GM21367 (cell line): ENCODE measurements around the gene ST6GALNAC3.
"Not testable (repeated sequence)": the region's sequence is repeated elsewhere in the genome, so short reads cannot be mapped to it uniquely, and the experiment has no call there.

Source experiments
- ATAC-seq: cut with Tn5 transposase; IDR thresholded peaks from one replicate; pipeline ENCODE4 v1.9.1; 2021; ENCODE audit not compliant: unreplicated experiment

Gene ST6GALNAC3

DNA sequence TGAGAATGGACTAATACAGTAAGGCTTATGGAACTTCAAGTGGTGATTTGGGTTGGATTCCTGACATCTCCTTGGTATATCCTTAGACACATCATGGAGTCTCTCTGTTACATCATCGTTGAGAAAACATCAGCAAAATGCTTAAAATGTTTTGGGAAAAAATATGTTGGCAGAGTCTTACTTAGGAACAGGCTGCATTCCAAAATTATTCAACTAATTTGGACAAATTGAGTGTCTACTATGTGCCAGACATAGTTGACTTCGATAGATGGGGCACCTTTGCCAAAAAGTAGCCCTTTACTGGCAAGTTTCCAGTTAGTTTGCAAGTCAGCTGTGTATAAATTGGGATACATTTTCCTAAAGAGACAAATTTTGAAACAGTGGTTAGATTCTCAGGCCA, 539.3 kb downstream of the ST6GALNAC3 start:
- no peak for ATAC-seq

DNA sequence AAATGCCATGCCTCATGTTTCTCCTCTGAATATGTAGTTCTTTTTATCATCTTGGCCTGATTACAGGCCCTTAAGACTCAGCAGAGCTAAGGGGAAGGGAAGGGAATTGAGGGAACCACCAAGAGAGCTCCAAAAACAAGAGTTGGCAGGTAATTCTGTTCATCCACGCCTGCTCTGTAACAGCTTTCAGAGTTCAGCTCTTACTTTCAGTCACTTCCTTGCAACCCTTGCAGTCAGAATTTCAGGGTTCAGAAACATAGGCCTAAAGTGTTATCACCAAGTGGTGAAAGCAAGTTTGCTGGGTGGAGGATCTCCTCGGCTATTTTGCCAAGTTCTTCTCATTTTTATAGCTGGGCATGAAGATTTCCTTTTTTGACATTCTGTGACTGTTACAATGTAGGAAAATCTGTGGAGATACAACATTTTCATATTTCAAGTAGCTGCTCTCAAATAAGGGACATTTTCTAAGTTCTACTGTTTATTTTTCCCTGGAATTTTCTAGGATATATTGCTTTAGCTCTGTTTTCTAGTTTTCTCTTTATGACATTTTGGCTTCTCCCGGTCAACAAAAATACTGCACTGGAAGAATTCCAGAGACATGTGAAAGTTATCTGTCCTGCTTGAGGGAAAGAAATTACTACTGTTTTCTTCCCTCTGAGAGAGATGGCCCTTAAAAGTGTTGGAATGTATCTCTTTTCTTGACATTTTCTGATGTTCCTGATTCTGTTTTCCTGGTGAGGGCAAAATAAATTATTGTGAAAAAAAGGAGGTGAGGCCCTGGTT, 540.9 kb downstream of the ST6GALNAC3 start:
- no peak for ATAC-seq

DNA sequence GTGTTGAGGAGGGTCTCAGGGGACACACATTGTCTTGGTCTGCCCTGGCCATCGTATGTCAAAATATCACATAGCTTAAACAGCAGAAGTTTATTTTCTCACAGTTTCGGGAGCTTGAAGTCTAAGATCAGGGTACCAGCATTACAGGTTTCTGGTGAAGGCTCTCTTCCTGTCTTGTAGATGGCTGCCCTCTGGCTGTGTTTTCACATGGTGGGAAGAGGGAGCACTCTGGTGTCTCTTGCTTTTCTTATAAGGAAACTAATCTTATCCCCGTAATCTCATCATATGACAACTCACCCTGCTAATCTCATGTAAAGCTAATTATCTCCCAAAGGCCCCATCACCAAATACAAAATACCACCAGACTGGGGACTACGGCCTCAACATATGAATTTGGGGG, 545.8 kb downstream of the ST6GALNAC3 start:
- ATAC-seq: no peak

DNA sequence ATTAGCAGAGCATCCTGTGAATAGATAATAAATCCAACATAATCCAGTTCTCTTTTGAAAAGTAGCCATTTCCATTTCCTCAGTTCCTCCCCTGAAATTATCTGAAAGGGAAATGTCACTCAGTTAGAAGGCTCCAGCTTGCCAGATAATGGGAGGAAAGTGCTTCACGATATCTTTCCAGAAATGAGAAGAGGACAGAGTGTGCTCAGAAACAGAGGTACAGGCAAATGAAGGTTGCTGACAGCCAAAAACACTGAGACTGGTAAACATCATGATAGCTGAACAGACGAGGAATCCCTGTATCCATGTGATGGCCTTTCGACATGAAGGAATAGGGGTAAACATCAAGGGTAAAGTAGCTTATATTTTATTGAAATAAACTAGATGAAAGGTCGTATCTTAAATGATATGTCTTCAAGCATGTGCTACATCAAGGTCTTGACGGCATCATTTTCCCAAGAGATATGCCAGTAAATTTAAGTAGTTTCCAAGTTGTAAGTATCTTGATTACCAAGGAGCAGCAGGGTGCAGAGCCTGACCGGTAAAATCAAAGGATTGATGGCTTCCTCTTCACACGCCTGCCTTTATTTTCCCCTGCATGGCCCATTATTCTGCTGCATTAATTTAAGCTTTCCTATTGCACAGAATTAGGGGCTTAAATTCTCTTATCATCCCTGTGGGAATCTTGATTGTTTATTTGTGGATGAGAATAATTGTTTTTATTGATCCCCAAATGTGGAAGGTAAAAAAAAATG, 548.4 kb downstream of the ST6GALNAC3 start:
- ATAC-seq: no peak

DNA sequence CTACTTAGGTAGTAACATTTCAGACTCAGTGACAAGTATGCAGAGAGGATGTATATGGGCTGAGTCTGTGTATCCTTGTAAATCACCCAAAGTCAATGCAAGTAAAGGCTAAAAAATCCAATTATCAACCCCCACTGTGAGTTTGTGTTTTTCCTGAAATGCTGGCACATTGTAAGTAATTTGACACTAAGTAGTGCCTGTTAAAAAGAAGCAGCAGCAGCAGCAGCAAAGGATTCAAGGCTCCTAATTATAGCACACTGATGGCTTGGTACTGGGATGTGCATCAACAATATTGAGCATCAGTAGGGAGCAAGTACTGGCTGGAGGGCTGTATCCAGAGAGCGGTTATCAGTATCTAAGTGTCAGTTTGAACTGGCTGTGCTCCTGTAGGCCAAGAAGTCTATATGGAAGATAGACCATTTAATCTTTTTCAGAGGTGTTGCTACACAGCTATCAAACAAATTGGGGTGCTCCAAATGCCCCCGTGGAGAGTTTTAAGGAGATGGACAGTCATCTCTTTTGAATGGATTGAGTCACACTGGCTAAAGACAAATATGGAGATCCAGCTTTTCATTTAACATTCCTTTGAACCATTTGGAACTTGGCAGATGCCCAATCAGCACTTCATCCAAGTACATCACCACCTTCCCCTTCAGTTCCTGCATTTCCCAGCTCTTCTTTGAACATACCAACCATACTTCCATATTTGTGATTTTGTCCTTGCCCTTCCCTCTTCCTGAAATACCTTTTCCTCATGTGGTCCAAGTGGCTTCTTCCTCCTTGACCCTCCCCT, 551.5 kb downstream of the ST6GALNAC3 start:
- ATAC-seq: no peak

DNA sequence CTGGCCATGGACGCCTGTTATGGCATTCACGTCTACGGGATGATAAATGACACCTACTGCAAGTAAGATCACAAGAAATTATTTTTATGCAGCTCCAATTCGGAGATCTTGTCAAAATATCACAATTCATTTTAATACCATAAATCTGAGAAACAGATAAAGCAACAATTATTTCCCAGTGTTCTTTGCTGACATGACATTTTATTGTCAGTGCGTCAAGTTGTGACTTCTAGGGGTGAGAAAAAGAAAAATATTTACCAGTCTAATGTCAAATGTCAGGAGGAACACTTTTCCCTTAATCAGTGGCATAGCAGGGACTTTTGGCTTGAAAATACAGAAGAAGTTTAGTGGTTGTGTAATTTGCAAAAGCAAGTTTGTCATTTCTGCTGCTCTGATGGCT, 553.0 kb downstream of the ST6GALNAC3 start:
- no peak for ATAC-seq

DNA sequence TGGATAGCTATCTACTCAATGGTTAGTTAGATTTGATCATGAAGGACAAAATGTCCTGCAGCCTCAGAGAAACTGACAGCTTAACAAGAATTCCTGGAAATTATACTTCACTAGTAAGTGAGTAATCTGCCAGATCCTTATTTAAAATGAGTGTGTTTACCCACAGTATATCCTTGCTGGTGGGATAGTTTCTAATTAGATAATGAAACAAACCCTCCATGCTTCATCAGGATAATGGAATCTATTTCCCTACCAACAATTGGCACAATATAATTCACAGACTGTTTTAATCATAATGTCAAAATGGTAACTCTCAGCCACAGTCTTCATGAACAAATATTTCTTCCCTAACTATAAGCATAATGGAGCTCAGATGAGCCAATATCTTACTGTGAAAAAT, 553.4 kb downstream of the ST6GALNAC3 start:
- no peak for ATAC-seq

DNA sequence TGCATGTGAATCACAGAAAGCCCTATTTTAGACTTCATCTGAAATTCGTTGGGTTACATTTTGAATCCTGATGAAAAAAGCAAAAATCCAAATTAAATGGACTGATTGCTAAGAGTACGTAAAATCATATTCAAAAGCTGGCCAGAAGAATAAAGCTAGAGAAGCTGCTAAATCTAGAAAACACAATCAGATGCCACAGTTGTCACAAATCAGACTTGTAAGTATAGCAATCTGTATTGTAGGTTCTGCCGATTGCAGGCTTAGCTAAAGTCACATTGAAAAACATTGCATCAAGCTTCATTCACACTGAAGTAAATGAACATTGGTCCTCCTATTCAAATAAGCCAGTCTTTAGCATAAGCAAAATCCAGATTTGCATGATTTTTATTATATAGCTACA, 557.6 kb downstream of the ST6GALNAC3 start:
- no peak for ATAC-seq

DNA sequence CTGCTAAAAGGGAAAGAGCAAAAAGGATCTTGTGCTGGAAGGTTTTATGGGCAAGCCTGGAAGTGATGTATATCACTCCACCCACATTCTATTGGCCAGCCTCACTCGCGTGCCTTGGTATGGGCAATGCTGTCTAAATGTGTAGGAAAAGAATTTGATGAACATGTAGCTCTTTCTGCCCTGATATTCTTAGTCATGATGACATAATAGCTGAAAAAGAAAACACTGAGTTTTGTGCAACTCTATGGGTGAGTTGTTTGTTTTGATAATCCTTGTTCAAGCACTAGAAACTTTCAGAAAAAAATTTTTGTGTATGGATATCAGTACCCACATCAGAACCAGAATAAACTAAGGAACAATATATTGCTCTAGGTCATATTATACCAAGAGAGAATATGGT, 561.2 kb downstream of the ST6GALNAC3 start:
- no peak for ATAC-seq

DNA sequence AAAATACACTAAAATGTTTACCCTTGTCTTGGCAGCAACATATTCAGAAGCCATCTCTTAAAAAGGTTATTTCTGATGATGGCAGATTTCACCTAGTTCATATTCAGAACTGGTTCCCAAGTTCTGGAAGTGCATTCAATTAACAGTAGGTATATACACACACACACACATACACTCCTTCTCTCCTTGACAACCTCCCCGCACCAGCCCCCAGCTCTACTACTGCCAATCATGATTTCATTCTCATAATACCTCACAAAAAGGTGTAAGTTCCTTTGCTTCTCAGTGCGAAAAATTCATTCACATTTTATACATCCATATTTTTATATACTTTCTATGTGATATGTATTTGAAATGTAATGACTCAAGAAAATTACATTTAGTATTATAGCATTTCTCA, 564.6 kb downstream of the ST6GALNAC3 start:
- no peak for ATAC-seq

DNA sequence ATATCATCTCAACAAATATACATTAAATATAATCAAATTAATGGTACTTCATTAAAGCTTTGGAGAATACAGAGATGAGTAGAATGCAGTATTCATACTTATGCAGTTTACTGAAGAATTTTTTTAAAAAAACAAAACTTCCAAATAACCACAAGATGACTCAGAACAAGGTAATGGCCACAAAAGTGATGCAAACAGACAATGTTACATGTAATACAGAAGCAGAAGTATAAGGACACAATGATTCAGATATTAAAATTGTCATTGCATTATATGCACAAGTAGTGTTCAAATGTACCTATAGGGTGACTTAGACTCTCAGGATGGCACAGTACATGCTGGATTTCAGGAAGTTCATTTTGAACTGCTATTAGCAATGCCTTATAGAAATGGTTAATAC, 565.5 kb downstream of the ST6GALNAC3 start:
- no peak for ATAC-seq

DNA sequence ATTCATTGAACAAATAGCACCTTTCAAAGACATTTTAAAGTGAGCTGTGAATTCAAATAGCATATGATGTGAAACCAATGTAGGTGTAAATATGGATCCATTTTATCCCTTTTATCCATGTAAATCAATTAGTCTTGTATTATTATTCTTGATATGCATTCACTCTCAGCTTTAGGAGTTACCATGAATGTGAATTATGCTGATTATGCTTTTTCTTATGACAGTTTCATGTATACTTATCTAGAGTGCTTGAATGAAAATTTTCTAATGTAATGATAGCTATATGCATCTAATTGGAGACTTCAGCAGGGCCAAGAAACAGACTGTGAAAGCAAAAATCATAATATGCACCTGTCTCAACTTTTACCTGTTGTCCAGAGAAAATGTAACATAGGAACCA, 566.2 kb downstream of the ST6GALNAC3 start:
- ATAC-seq: no peak

DNA sequence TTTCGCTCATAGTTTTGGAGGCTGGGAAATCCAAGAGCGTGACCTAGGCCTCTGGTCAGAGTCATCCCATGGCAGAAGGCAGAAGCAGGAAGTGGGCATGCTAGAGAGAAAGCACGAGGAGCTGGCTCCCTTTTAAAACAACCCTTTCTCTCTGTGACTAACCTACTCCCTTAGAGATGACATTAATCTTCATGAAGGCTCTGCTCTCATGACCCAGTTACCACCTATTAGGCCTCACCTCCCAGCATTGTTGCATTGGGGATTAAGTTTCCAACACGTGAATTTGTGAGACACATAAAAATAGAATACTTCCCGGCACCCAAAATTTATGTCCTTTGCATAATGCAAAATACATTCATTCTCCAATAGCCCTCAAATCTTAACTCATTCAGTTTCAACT, 569.6 kb downstream of the ST6GALNAC3 start:
- ATAC-seq: no peak

DNA sequence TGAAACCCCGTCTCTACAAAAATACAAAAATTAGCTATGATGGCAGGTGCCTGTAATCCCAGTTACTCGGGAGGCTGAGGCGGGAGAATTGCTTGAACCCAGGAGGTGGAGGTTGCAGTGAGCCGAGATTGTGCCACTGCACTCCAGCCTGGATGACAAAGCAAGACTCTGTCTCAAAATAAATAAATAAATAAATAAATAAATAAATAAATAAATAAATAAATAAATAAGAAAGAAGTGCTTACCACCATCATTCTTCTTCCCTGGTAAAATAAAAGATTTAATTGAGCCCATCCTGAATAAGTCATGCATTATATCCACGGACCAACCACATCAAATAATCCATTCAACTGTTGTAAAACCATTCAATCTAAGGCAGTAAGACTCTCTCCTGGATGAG, 578.3 kb downstream of the ST6GALNAC3 start:
- ATAC-seq: not testable (repeated sequence)

DNA sequence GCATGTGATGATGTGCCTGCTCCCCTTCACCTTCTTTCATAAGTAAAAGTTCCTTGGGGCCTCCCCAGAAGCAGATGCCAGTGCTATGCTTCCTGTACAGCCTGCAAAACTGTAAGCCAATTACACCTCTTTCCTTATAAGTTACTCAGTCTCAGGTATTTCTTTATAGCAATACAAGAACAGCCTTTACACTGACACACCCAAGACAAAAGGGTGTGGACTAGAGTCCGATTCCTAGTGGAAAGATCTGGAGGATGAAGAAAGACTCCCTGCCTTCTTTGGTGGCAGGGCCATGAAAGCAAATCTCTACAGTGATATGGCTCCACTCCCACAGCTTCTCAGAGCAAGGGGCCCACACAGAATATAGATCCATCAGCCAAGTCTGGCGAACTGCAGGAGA, 583.1 kb downstream of the ST6GALNAC3 start:
- ATAC-seq: no peak

DNA sequence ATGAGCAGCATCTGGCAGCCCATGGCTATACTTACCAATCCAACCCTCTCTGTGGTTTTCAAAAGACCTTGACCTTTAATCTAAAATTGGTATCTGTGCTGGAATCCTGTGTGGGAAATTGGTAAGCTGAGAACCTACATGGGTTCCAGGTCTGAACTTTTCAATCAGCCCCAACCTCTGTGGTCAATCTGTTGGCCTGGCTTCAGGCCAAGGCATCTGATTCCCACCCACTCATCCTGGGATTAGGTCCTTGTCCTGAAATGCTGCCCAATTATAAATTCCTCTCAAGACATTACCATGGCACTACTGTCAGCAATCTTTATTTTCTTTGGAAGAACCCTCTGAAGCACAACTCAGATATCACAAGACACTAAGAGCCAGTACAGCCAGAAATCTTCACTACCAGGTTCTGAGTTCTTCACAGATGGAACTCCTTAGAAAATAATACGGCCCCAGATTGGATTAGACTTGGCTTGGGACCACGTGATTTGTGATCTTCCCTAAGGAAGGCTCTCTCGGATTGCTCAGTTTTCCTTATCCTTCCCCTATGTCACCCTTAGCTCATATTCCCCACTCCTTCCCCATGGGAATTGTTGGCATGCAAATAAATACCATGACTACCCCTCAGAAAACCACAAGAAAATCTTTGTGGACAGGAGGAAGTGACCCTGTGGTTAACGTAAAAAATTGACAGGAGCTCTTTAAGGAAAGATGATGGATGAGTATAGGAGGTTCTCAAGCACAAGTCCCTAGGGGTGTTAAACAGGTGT, 584.8 kb downstream of the ST6GALNAC3 start:
- ATAC-seq: no peak

DNA sequence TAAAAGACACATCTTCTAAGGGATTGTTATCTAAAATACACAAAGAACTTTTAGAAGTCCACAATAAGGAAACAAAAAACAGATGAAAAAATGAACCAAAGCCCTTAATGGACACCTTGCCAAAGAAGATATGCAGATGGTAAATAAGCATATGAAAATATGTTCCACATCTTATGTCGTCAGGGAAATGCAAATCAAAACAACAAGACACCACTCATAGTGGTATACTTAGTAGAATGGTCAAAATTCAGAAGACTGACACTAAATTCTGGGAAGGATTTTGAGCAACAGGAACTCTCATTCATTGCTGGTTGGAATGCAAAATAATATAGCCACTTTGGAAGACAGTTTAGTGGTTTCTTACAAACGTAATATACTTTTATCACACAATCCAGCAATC, 587.0 kb downstream of the ST6GALNAC3 start:
- no peak for ATAC-seq

DNA sequence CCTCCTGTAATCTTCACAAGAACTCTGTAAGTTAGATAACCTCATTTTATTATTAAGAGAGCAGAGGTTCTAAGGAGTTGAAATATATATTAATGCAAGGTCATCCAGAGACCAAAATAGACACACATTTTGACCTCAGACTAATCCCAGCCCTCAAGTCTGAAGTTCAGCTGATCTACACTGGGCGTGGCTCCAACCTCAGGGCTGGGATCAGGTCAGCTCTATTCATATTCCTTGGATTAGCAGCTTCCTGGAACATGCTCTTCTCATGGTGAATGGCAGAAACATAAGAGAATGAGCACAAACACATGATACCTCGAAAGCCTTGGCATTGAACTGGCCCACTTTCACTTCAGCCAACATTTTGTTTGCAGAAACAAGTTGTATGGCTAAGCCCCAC, 592.0 kb downstream of the ST6GALNAC3 start:
- ATAC-seq: no peak

DNA sequence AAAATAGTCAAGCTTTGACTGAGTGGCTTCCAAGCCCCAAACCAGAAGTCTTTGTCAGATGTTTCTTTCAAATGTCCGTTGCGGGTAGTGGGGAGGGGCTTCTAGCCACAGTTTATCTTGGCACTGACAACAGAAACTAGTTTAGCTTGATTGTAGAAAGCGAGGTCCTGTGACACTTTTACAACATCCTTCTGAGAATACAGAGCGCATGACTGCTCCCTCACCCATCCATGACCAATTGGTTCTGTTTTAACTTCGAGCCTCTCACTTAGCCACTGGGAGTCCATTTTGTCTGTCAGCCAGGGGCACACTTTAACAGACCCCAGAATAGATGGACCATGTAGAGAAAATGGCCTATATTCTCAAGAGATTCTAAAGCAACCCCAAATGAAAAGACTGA, 593.5 kb downstream of the ST6GALNAC3 start:
- ATAC-seq: peak; percentile 77

DNA sequence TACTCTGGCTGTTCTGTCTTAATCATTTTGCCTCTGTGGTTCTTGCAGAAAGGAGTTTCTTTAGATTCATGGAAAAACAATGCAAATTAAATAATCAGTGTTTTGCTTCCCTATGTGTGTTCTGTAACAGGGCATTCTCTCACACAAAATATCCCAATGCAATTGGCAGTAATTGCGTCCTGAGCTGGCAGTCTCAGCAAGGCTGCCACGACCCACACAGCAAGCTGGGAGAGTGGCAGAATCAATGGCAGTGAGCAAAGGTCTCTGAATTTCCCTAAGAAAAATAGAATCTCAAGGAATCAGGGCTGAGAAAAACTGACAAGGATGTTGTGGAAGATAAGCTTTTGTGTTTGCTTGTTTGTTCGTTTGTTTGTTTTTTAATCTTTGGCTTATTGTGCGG, 594.6 kb downstream of the ST6GALNAC3 start:
- no peak for ATAC-seq
